ENCODE measurements around the gene TUBB.

GRCh38 chr6:30747300-30747687, 27.1 kb downstream of the TUBB start:
- TF ChIP-seq EZH2 (IDR thresholded peaks at IDR 0.05; ENCODE audit: borderline replicate concordance, low read length), result no peak
- TF ChIP-seq CTCF (conservative IDR thresholded peaks at IDR 0.05 in 1 of 2, IDR thresholded peaks at IDR 0.05 in 1 of 2; ENCODE audit: extremely low read depth in 1 of 2, insufficient read depth in 1 of 2, low read depth in 1 of 2, low read length in 2 of 2), result no peak

Measured in mammary epithelial cell (primary cell).